Astrocyte of the cerebellum (primary cell): Measurements from ENCODE around the gene CC2D2A.

ENCODE experiments used
- DNase-seq: peaks from one replicate; pipeline ENCODE4 v3.0.0-alpha.2; 2011; ENCODE audit warnings: low read depth
- H3K4me3 ChIP-seq: 2 replicates; pipeline ENCODE4 v1.5.1; 2011; ENCODE audit warnings: mild to moderate bottlenecking, low read depth, low read length, moderate library complexity
- CTCF ChIP-seq: IDR thresholded peaks from 2 replicates; pipeline ENCODE4 v1.5.1; 2012; ENCODE audit warnings: low read length, low read depth, moderate library complexity, mild to moderate bottlenecking; ENCODE audit errors: missing control alignments
- in situ Hi-C: cut with HindIII; loops from 2 replicates; pipeline ENCODE4 v1.10.0; 2017; ENCODE audit warnings: low sequenced_read_pairs

The CC2D2A gene

DNA sequence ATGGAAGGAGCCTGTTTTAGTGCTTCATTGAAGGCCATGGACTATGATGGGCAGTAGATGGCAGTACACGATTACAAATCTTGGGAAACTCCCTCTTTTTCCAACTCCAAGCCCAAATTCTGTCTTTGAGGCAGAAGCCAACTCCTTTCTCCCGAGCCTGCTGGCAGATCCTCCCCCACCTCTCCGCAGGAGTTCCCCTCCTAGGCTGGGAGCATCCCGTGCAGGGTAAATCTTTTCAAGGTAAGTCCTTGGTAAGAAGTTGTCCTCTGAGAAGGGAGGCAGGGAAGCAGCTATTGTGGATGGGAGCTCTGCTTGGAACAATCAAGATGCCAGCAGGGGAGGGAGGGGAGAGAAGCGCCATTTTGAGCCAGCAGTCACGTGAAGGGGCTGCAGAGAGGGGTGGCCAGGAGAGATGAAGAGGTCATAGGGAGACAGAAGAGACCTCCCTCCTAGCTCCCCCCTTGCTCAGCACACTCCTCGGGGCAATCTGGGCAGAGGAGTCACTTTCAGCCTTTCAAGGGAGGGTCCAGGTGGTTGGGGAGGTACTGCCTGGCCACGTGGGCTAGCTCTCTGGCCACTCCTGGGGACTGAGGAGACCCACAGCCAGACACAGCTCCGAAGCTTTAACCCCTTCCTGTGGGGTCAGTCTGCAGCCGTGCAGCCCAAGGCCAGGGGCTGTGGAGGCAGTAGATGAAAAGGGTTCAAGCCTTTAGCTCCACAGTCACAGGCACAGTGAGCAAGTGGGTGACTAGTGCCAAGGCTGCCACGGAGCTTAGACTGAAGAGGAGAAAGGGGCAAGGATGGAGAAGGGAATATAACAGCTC is 9.6 kb downstream of the CC2D2A start:
- in situ Hi-C loops = loop anchor here (25.0 kb wide), 1 partner anchor 533 kb away; no protein-coding TSS in a partner anchor
- TF ChIP-seq CTCF = peak; percentile 76
- peak overlapping the region; percentile 62 for H3K4me3 ChIP-seq
- DNase-seq = peak; percentile 83

GRCh38 chr4:15479913-15480185 is 10.2 kb downstream of the CC2D2A start:
- in situ Hi-C loops = loop anchor here (25.0 kb wide), 1 partner anchor 532 kb away; no protein-coding TSS in a partner anchor
- DNase-seq = no peak
- TF ChIP-seq CTCF = no peak
- peak overlapping the region; percentile 62 for H3K4me3 ChIP-seq

- no peak for DNase-seq
- in situ Hi-C loops = loop anchor here (25.0 kb wide), 1 partner anchor 530 kb away; no protein-coding TSS in a partner anchor
- H3K4me3 ChIP-seq = no peak overlapping the region
- TF ChIP-seq CTCF = no peak
These were observed 12.5 kb downstream of the CC2D2A start for GRCh38 chr4:15481961-15482745.

DNA sequence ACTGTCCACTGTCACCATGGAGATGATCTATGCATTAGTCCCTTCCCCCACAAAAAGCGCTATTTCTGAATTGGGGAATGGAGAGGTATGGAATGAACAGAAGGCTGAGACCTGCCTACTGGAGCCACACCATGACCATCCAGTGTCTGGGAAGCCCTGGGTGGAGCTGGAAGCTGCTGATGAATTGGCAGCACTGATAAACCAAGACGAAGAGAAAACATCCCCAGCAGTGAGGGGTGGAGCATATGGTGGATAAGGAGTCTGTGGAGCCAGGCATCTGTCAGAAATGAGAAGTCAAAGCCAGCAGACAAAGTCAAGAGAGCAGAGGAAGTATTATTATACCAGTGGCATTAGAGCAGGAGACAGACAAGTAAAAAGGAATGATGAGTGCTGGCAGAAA is 13.2 kb downstream of the CC2D2A start:
- no peak for DNase-seq
- no peak for TF ChIP-seq CTCF
- in situ Hi-C loops = loop anchor here (25.0 kb wide), 1 partner anchor 529 kb away; no protein-coding TSS in a partner anchor
- H3K4me3 ChIP-seq = no peak overlapping the region

DNA sequence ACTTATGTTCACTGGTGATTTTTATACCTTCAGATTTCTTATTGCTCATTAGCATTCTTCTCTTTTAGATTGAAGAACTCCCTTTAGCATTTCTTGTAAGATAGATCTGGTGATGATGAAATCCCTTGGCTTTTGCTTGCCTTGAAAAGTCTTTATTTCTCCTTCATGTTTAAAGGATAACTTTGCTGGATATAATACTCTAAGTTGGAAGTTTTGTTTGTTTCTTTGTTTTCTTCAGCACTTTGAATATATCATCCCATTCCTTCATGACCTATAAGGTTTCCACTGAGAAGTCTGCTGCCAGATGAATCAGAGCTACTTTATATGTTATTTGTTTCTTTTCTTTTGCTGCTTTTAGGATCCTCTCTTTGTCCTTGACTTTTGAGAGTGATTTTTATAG is 18.5 kb downstream of the CC2D2A start:
- in situ Hi-C loops = loop anchor here (25.0 kb wide), 1 partner anchor 524 kb away; no protein-coding TSS in a partner anchor
- no peak for DNase-seq
- H3K4me3 ChIP-seq = no peak overlapping the region
- TF ChIP-seq CTCF = no peak

GRCh38 chr4:15488658-15489470 is 19.2 kb downstream of the CC2D2A start:
- TF ChIP-seq CTCF = no peak
- no peak overlapping the region for H3K4me3 ChIP-seq
- DNase-seq = peak; percentile 40
- in situ Hi-C loops = loop anchor here (25.0 kb wide), 1 partner anchor 523 kb away; no protein-coding TSS in a partner anchor
